ENCODE results near the gene GLYATL1.

The GLYATL1 gene

GRCh38 chr11:58939277-58939676, at the start of gene GLYATL1:
TSS of gene GLYATL1 (plus strand) at chr11:58939488. CDS start at chr11:58947088, 7,600 bp downstream.
- Histone ChIP-seq H4K20me1 (ENCODE audit: insufficient read depth, low read length) (no peaks in the 10 kb centered on the region), H3K4me2 (ENCODE audit: low read depth, low read length) (no peak within 1 kb of the TSS), H3K4me3 (ENCODE audit: low read length) (no peak within 1 kb of the TSS), H3K27me3 (replicated peaks; ENCODE audit: insufficient read depth, low read length) (no peaks in the 10 kb centered on the region), H3K9me2 (replicated peaks; ENCODE audit: insufficient read depth, low read length) (no peaks in the 10 kb centered on the region), H2AFZ (ENCODE audit: low read length) (no peak within 1 kb of the TSS), H3K27ac (ENCODE audit: low read length) (no peak within 1 kb of the TSS), H3K4me1 (ENCODE audit: low read length) (no peaks in the 10 kb centered on the region), H3K79me2 (ENCODE audit: low read length) (no peaks in the 10 kb centered on the region), H3K36me3 (replicated peaks; ENCODE audit: insufficient read depth, low read length) (no peaks in the 10 kb centered on the region), H3K9ac (ENCODE audit: low read length) (no peak within 1 kb of the TSS), H3K9me3 (replicated peaks; ENCODE audit: insufficient read depth, low read length) (no peaks in the 10 kb centered on the region), H3F3A (ENCODE audit: insufficient read depth, low read length) (no peaks in the 10 kb centered on the region)
- DNase-seq, result no peak
- TF ChIP-seq CTCF (IDR thresholded peaks at IDR 0.05; ENCODE audit: low read length), result no peak
- TF ChIP-seq EZH2 (optimal IDR thresholded peaks at IDR 0.05; ENCODE audit: low read depth, low read length), result no peak
- no peak for TF ChIP-seq EZH2phosphoT487 (IDR thresholded peaks at IDR 0.05; ENCODE audit: low read length)

GRCh38 chr11:58893899-58894298, 45.4 kb upstream of the GLYATL1 start:
- no peaks in the 10 kb centered on the region for H3K9me2 ChIP-seq (replicated peaks; ENCODE audit: insufficient read depth, low read length)
- no peaks in the 10 kb centered on the region for H3K79me2 ChIP-seq (ENCODE audit: low read length)
- H3K27ac ChIP-seq (ENCODE audit: low read length), result no peak overlapping the region
- no peaks in the 10 kb centered on the region for H3K36me3 ChIP-seq (replicated peaks; ENCODE audit: insufficient read depth, low read length)
- H2AFZ ChIP-seq (ENCODE audit: low read length), result no peak overlapping the region
- no peaks in the 10 kb centered on the region for H3K27me3 ChIP-seq (replicated peaks; ENCODE audit: insufficient read depth, low read length)
- no peaks in the 10 kb centered on the region for H3K4me1 ChIP-seq (ENCODE audit: low read length)
- TF ChIP-seq EZH2 (optimal IDR thresholded peaks at IDR 0.05; ENCODE audit: low read depth, low read length) (no peak), EZH2phosphoT487 (IDR thresholded peaks at IDR 0.05; ENCODE audit: low read length) (no peak), CTCF (IDR thresholded peaks at IDR 0.05; ENCODE audit: low read length) (no peak)
- no peaks in the 10 kb centered on the region for H4K20me1 ChIP-seq (ENCODE audit: insufficient read depth, low read length)
- H3F3A ChIP-seq (ENCODE audit: insufficient read depth, low read length), result no peaks in the 10 kb centered on the region
- H3K4me3 ChIP-seq (ENCODE audit: low read length), result no peak overlapping the region
- no peak overlapping the region for H3K9ac ChIP-seq (ENCODE audit: low read length)
- no peaks in the 10 kb centered on the region for H3K9me3 ChIP-seq (replicated peaks; ENCODE audit: insufficient read depth, low read length)
- DNase-seq, result no peak
- no peak overlapping the region for H3K4me2 ChIP-seq (ENCODE audit: low read depth, low read length)

- no peaks in the 10 kb centered on the region for H4K20me1 ChIP-seq (ENCODE audit: insufficient read depth, low read length)
- no peaks in the 10 kb centered on the region for H3K27me3 ChIP-seq (replicated peaks; ENCODE audit: insufficient read depth, low read length)
- no peaks in the 10 kb centered on the region for H3K9me2 ChIP-seq (replicated peaks; ENCODE audit: insufficient read depth, low read length)
- no peak overlapping the region for H3K4me2 ChIP-seq (ENCODE audit: low read depth, low read length)
- no peaks in the 10 kb centered on the region for H3K4me1 ChIP-seq (ENCODE audit: low read length)
- no peak for DNase-seq
- TF ChIP-seq CTCF (IDR thresholded peaks at IDR 0.05; ENCODE audit: low read length) (no peak), EZH2 (optimal IDR thresholded peaks at IDR 0.05; ENCODE audit: low read depth, low read length) (no peak), EZH2phosphoT487 (IDR thresholded peaks at IDR 0.05; ENCODE audit: low read length) (no peak)
- H3F3A ChIP-seq (ENCODE audit: insufficient read depth, low read length), result no peaks in the 10 kb centered on the region
- no peaks in the 10 kb centered on the region for H3K79me2 ChIP-seq (ENCODE audit: low read length)
- H3K27ac ChIP-seq (ENCODE audit: low read length), result no peak overlapping the region
- H3K4me3 ChIP-seq (ENCODE audit: low read length), result no peak overlapping the region
- H3K9ac ChIP-seq (ENCODE audit: low read length), result no peak overlapping the region
- no peak overlapping the region for H2AFZ ChIP-seq (ENCODE audit: low read length)
- H3K9me3 ChIP-seq (replicated peaks; ENCODE audit: insufficient read depth, low read length), result no peaks in the 10 kb centered on the region
- H3K36me3 ChIP-seq (replicated peaks; ENCODE audit: insufficient read depth, low read length), result no peaks in the 10 kb centered on the region
Observed at GRCh38 chr11:58898106-58898505, 41.2 kb upstream of the GLYATL1 start.

Data from MM.1S (cell line).